Measurements from ENCODE around the gene TTC33.

DNA sequence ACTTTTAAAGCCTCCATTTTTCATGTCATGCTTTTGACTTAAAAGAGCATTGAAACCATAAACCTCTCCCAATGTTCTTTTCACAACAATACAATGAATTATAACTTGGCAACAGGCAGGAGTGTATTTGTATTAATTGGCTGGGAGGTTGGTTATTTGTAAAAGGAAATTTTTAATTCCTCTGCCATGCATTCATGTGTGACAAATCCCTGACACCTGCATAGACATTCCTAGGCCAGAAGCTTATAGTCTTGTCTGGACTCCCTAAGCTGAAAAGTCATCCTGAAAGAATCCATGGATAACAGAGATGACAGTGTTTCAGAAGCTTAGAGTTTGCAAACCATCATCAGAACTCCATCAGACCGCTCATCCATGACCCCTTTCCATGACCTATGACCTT, 152.4 kb downstream of the TTC33 start:
- TF ChIP-seq EZH2 (IDR thresholded peaks at IDR 0.05; ENCODE audit: low read depth): no peak
- TF ChIP-seq, protein P1, sequence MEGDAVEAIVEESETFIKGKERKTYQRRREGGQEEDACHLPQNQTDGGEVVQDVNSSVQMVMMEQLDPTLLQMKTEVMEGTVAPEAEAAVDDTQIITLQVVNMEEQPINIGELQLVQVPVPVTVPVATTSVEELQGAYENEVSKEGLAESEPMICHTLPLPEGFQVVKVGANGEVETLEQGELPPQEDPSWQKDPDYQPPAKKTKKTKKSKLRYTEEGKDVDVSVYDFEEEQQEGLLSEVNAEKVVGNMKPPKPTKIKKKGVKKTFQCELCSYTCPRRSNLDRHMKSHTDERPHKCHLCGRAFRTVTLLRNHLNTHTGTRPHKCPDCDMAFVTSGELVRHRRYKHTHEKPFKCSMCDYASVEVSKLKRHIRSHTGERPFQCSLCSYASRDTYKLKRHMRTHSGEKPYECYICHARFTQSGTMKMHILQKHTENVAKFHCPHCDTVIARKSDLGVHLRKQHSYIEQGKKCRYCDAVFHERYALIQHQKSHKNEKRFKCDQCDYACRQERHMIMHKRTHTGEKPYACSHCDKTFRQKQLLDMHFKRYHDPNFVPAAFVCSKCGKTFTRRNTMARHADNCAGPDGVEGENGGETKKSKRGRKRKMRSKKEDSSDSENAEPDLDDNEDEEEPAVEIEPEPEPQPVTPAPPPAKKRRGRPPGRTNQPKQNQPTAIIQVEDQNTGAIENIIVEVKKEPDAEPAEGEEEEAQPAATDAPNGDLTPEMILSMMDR (conservative IDR thresholded peaks at IDR 0.05): no peak
